Glutamatergic neuron (in vitro differentiated cells): ENCODE results near the gene ENDOV. TPM values are rescaled to one million over a fixed set of nuclear protein-coding genes. Genes with fewer than 3 reads are reported as not detected.

ENCODE experiments used
- DNase-seq: peaks from one replicate; pipeline ENCODE4 v3.0.0; 2022
- H3K27ac Mint-ChIP-seq: one replicate; pipeline ENCODE4 v1.8.0; 2020; ENCODE audit warnings: mild to moderate bottlenecking, mixed read lengths, inconsistent platforms; ENCODE audit not compliant: unreplicated experiment
- H3K27me3 Mint-ChIP-seq: one replicate; pipeline ENCODE4 v1.8.0; 2020; ENCODE audit warnings: mild to moderate bottlenecking, moderate library complexity, mixed read lengths, inconsistent platforms; ENCODE audit not compliant: unreplicated experiment
- H3K36me3 Mint-ChIP-seq: one replicate; pipeline ENCODE4 v1.8.0; 2020; ENCODE audit warnings: mild to moderate bottlenecking, mixed read lengths, inconsistent platforms; ENCODE audit not compliant: unreplicated experiment
- H3K4me1 Mint-ChIP-seq: one replicate; pipeline ENCODE4 v1.8.0; 2020; ENCODE audit warnings: mild to moderate bottlenecking, low read depth, mixed read lengths, inconsistent platforms; ENCODE audit not compliant: unreplicated experiment
- H3K4me3 Mint-ChIP-seq: one replicate; pipeline ENCODE4 v1.8.0; 2020; ENCODE audit warnings: mild to moderate bottlenecking, mixed read lengths, inconsistent platforms; ENCODE audit not compliant: unreplicated experiment
- H3K9me3 Mint-ChIP-seq: one replicate; pipeline ENCODE4 v1.8.0; 2020; ENCODE audit warnings: mild to moderate bottlenecking, moderate library complexity, mixed read lengths, inconsistent platforms; ENCODE audit not compliant: unreplicated experiment
- CTCF ChIP-seq: fragments of 200-600 bp; sonication (generic); IDR thresholded peaks from one replicate; pipeline ENCODE4 v1.5.0; 2021; ENCODE audit not compliant: partially characterized antibody, unreplicated experiment
- total RNA-seq: library from RNA; stranded (reverse); fragmentation: NEBNext Ultra II Directional; extraction: Animal tissue kit (Norgen Biotek cat#: 25700); gene quantifications from one replicate; pipeline ENCODE4 v1.2.1, GENCODE V29; 2021; ENCODE audit not compliant: unreplicated experiment

The ENDOV gene
- total RNA-seq, 1 donor from 2014 or later, result 42.1 TPM

GRCh38 chr17:80441598-80442322 is 26.8 kb downstream of the ENDOV start:
- H3K27ac Mint-ChIP-seq, result no peak overlapping the region
- H3K27me3 Mint-ChIP-seq, result peaks cover 6% of the 10 kb centered on the region
- peak; percentile 16 for DNase-seq
- no peak for TF ChIP-seq CTCF
- peaks cover 25% of the 10 kb centered on the region for H3K4me1 Mint-ChIP-seq
- H3K4me3 Mint-ChIP-seq, result no peak overlapping the region
- H3K9me3 Mint-ChIP-seq, result peaks cover 2% of the 10 kb centered on the region
- H3K36me3 Mint-ChIP-seq, result no peaks in the 10 kb centered on the region

GRCh38 chr17:80442323-80442659 is 27.3 kb downstream of the ENDOV start:
- no peaks in the 10 kb centered on the region for H3K36me3 Mint-ChIP-seq
- no peak for DNase-seq
- H3K4me3 Mint-ChIP-seq, result no peak overlapping the region

GRCh38 chr17:80442764-80443163 is 27.8 kb downstream of the ENDOV start:
- Mint-ChIP-seq H3K27me3 (peaks cover 7% of the 10 kb centered on the region), H3K36me3 (no peaks in the 10 kb centered on the region), H3K4me1 (peaks cover 25% of the 10 kb centered on the region), H3K27ac (no peak overlapping the region), H3K9me3 (peaks cover 4% of the 10 kb centered on the region), H3K4me3 (peak overlapping the region; percentile 18)
- no peak for TF ChIP-seq CTCF
- DNase-seq, result no peak

More at GRCh38 chr17:80442323-80442659, 27.3 kb downstream of the ENDOV start:
- Mint-ChIP-seq H3K27ac (peak overlapping the region; percentile 28), H3K4me1 (peaks cover 25% of the 10 kb centered on the region), H3K27me3 (peaks cover 7% of the 10 kb centered on the region), H3K9me3 (peaks cover 4% of the 10 kb centered on the region)
- TF ChIP-seq CTCF, result no peak

- H3K4me3 Mint-ChIP-seq, result no peak overlapping the region
- peaks cover 4% of the 10 kb centered on the region for H3K9me3 Mint-ChIP-seq
- peaks cover 7% of the 10 kb centered on the region for H3K27me3 Mint-ChIP-seq
- no peaks in the 10 kb centered on the region for H3K36me3 Mint-ChIP-seq
- no peak overlapping the region for H3K27ac Mint-ChIP-seq
- peaks cover 25% of the 10 kb centered on the region for H3K4me1 Mint-ChIP-seq
- no peak for DNase-seq
- TF ChIP-seq CTCF, result no peak
Observed at GRCh38 chr17:80443498-80443897, 28.5 kb downstream of the ENDOV start.

GRCh38 chr17:80443916-80444643 is 29.1 kb downstream of the ENDOV start:
- peak; percentile 49 for DNase-seq
- Mint-ChIP-seq H3K4me3 (no peak overlapping the region), H3K9me3 (peaks cover 6% of the 10 kb centered on the region), H3K27ac (no peak overlapping the region), H3K36me3 (no peaks in the 10 kb centered on the region), H3K4me1 (peaks cover 26% of the 10 kb centered on the region), H3K27me3 (peaks cover 7% of the 10 kb centered on the region)
- TF ChIP-seq CTCF, result no peak
